Measurements from ENCODE around the gene SUN5.
A peak's percentile ranks its signal among the peaks of the same experiment; 100 is the strongest.

Gene SUN5

GRCh38 chr20:32991383-32991782 lies 12.8 kb downstream of the SUN5 start:
- DNase-seq, result no peak

GRCh38 chr20:32990426-32990825 lies 13.8 kb downstream of the SUN5 start:
- no peak for DNase-seq

- DNase-seq, result no peak
These were observed 14.5 kb downstream of the SUN5 start for GRCh38 chr20:32989507-32990283.

GRCh38 chr20:32988008-32988407 lies 16.2 kb downstream of the SUN5 start:
- peak; percentile 51 for DNase-seq

GRCh38 chr20:32987044-32987825 lies 17.0 kb downstream of the SUN5 start:
- no peak for DNase-seq

- DNase-seq, result no peak
These were observed 17.8 kb downstream of the SUN5 start for GRCh38 chr20:32986331-32986966.

- DNase-seq, result no peak
These were observed 18.6 kb downstream of the SUN5 start for GRCh38 chr20:32985596-32985995.

GRCh38 chr20:32984631-32985354 lies 19.4 kb downstream of the SUN5 start:
- DNase-seq, result no peak

- DNase-seq, result no peak
These were observed 20.0 kb downstream of the SUN5 start for GRCh38 chr20:32984196-32984595.

- DNase-seq, result no peak
These were observed 20.6 kb downstream of the SUN5 start for GRCh38 chr20:32983459-32984112.

- DNase-seq, result no peak
These were observed 21.4 kb downstream of the SUN5 start for GRCh38 chr20:32982617-32983458.

GRCh38 chr20:32980990-32981389 lies 23.2 kb downstream of the SUN5 start:
- DNase-seq, result no peak

GRCh38 chr20:32980131-32980941 lies 23.9 kb downstream of the SUN5 start:
- DNase-seq, result no peak

- DNase-seq, result no peak
These were observed 24.8 kb downstream of the SUN5 start for GRCh38 chr20:32979201-32979998.

GRCh38 chr20:32978009-32978335 lies 26.3 kb downstream of the SUN5 start:
- DNase-seq, result no peak

- DNase-seq, result no peak
These were observed 26.8 kb downstream of the SUN5 start for GRCh38 chr20:32977281-32978008.

- DNase-seq, result no peak
These were observed 27.5 kb downstream of the SUN5 start for GRCh38 chr20:32976746-32977145.

GRCh38 chr20:32975698-32976674 lies 28.2 kb downstream of the SUN5 start:
- DNase-seq, result no peak

Data from suppressor macrophage treated with lipopolysaccharide for 4 hours (primary cell).